Measurements from ENCODE around the gene ZG16.
"Not testable (repeated sequence)": the region's sequence is repeated elsewhere in the genome, so short reads cannot be mapped to it uniquely, and the experiment has no call there.

Gene ZG16

DNA sequence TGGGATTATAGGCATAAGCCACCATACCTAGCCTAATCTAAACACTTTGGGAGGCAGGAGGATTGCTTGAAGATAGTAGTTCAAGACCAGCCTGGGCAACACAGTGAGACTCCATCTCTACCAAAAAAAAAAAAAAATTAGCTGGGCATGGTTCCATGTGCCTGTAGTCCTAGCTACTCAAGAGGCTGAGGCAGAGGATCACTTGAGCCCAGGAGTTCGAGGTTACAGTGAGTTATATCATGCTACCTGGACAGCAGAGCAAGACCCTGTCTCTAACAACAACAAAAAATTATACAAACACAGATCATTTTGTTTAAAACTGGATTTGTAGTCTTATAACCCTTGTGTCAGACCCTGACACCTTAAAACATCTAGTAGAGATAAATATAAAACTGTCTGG is 24.5 kb upstream of the ZG16 start:
- TF ChIP-seq, protein P1, sequence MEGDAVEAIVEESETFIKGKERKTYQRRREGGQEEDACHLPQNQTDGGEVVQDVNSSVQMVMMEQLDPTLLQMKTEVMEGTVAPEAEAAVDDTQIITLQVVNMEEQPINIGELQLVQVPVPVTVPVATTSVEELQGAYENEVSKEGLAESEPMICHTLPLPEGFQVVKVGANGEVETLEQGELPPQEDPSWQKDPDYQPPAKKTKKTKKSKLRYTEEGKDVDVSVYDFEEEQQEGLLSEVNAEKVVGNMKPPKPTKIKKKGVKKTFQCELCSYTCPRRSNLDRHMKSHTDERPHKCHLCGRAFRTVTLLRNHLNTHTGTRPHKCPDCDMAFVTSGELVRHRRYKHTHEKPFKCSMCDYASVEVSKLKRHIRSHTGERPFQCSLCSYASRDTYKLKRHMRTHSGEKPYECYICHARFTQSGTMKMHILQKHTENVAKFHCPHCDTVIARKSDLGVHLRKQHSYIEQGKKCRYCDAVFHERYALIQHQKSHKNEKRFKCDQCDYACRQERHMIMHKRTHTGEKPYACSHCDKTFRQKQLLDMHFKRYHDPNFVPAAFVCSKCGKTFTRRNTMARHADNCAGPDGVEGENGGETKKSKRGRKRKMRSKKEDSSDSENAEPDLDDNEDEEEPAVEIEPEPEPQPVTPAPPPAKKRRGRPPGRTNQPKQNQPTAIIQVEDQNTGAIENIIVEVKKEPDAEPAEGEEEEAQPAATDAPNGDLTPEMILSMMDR (IDR thresholded peaks at IDR 0.05; ENCODE audit: low read depth, low read length), result no peak
- no peak for DNase-seq (ENCODE audit: low read depth, low spot score)
- in situ Hi-C loops (cut with HindIII; ENCODE audit: low sequenced_read_pairs), result no loop called here
- H3K4me3 ChIP-seq (ENCODE audit: low read depth, low read length), result no peak overlapping the region

DNA sequence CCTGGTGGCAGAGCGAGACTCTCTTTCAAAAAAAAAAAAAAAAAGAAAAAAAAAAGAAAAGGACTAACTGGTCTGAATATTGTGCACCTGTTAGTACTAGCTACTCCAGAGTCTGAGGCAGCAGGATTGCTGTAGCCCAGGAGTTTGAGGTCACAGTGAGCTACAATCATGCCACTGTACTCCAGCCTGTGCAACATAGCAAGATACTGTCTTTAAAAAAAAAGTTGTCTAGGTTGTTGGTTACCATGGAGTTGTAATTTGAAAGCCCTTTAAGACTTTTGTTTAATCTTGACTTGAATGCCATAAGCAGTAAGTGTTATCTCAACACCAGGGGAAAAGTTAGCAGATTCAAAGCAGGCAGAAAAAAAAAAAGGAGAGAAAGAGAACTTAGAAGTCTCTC is 21.4 kb upstream of the ZG16 start:
- TF ChIP-seq, protein P1 (IDR thresholded peaks at IDR 0.05; ENCODE audit: low read depth, low read length), result no peak
- in situ Hi-C loops (cut with HindIII; ENCODE audit: low sequenced_read_pairs), result no loop called here
- DNase-seq (ENCODE audit: low read depth, low spot score), result no peak
- no peak overlapping the region for H3K4me3 ChIP-seq (ENCODE audit: low read depth, low read length)

DNA sequence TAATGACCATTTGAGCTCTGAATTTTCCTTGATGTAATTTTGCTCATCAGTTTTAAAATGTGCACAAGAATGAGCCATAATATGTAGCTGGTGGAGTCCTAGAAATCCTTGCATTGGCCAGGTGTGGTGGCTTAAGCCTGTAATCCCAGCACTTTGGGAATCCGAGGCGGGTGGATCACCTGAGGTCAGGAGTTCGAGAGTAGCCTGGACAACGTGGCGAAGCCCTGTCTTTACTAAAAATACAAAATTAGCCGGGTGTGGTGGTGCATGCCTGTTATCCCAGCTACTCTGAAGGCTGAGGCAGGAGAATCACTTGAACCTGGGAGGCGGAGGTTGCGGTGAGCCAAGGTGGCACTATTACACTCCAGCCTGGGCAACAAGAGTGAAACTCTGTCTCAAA is 21.0 kb upstream of the ZG16 start:
- in situ Hi-C loops (cut with HindIII; ENCODE audit: low sequenced_read_pairs); DNase-seq (ENCODE audit: low read depth, low spot score); H3K4me3 ChIP-seq (ENCODE audit: low read depth, low read length): not testable (repeated sequence)

DNA sequence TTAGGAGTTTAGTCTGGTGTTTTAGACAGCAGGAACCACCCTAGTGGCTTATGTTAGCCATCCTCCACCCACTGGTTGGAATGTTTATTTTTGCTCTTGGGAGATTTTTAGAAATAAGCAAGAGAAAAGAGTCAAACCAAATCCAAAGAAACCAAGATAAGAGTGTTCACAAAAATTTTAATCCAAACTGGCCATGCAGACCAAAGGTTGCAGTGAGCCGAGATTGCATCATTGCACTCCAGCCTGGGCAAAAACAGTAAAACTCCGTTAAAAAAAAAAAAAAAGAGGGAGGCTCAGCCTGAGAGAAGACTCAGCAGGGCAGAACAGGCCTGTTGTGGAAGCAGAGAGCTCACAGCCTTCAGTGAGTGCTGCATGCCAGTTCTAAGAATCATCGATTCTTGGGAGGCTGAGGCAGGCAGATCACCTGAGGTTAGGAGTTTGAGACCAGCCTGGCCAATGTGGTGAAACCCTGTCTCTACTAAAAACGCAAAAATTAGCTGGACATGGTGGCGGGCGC is 20.0 kb upstream of the ZG16 start:
- in situ Hi-C loops (cut with HindIII; ENCODE audit: low sequenced_read_pairs), result no loop called here

DNA sequence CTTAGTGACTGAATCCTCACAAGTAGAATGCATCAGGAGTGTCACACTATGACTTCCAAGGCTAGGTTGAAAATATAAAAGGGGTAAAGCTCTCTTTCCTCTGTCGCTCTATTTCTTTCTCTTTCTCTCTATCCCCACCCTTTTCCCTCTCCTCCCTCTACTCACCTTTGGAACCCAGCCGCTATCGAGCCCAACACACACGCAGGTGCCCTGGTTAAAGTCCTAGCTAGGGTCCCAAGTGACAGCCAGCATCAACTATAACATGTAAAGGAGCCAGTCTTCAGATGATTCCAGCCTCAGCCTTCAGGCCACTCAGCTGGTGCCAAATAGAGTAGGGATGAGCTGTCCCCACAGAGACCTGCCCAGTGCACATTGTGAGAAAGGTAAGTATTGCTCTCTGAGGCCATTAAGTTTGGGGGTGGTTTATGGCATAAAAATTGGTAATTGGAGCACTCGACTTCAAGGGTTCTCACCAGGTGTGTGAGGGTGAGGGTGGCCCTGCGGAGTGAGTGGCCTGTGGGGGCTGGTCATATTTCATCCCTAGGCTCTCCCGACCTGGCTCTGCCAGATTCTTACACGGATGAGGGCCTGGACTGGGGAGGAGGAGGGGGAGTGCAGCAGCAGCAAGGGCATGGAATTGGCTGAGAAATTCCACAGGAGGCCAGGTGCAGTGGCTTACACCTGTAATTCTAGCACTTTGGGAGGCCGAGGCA is 17.3 kb upstream of the ZG16 start:
- H3K4me3 ChIP-seq (ENCODE audit: low read depth, low read length), result no peak overlapping the region
- TF ChIP-seq, protein P1 (IDR thresholded peaks at IDR 0.05; ENCODE audit: low read depth, low read length), result no peak
- DNase-seq (ENCODE audit: low read depth, low spot score), result no peak
- in situ Hi-C loops (cut with HindIII; ENCODE audit: low sequenced_read_pairs), result no loop called here

More for the DNA sequence above, 20.0 kb upstream of the ZG16 start:
- peak; percentile 36 for DNase-seq (ENCODE audit: low read depth, low spot score)
- TF ChIP-seq, protein P1 (IDR thresholded peaks at IDR 0.05; ENCODE audit: low read depth, low read length), result no peak
- H3K4me3 ChIP-seq (ENCODE audit: low read depth, low read length), result no peak overlapping the region

DNA sequence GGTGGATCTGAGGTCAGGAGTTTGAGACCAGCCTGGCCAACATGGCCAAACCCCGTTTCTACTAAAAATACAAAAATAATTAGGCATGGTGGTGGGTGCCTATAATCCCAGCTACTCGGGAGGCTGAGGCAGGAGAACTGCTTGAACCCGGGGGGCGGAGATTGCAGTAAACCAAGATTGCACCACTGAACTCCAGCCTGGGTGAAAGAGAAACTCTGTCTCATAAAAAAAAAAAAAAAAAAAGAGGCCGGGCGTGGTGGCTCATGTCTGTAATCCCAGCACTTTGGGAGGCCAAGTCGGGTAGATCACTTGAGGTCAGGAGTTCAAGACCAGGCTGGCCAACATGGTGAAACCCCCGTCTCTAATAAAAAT is 16.8 kb upstream of the ZG16 start:
- DNase-seq (ENCODE audit: low read depth, low spot score); H3K4me3 ChIP-seq (ENCODE audit: low read depth, low read length); in situ Hi-C loops (cut with HindIII; ENCODE audit: low sequenced_read_pairs): not testable (repeated sequence)

DNA sequence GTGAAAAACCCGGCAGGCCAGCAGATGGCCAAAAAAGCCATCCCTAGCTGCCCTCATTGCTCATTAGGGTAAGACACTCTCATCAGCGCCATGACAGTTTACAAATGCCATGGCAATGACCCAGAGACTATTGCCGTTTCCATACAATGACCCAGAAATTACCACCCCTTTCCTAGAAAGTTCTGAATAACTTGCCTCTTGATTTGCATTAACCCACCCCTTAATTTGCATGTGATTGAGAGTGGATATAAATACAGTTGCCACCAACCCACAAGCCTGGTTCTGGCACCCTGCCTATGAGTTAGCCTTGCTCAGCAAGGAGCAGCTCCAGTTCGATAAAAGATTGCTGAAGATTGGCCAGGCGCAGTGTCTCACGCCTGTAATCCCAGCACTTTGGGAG is 16.2 kb upstream of the ZG16 start:
- DNase-seq (ENCODE audit: low read depth, low spot score), result no peak
- in situ Hi-C loops (cut with HindIII; ENCODE audit: low sequenced_read_pairs), result no loop called here

More for the DNA sequence above, 16.2 kb upstream of the ZG16 start:
- TF ChIP-seq, protein P1 (IDR thresholded peaks at IDR 0.05; ENCODE audit: low read depth, low read length), result no peak
- H3K4me3 ChIP-seq (ENCODE audit: low read depth, low read length), result no peak overlapping the region
